ENCODE results near the gene ATN1.

DNA sequence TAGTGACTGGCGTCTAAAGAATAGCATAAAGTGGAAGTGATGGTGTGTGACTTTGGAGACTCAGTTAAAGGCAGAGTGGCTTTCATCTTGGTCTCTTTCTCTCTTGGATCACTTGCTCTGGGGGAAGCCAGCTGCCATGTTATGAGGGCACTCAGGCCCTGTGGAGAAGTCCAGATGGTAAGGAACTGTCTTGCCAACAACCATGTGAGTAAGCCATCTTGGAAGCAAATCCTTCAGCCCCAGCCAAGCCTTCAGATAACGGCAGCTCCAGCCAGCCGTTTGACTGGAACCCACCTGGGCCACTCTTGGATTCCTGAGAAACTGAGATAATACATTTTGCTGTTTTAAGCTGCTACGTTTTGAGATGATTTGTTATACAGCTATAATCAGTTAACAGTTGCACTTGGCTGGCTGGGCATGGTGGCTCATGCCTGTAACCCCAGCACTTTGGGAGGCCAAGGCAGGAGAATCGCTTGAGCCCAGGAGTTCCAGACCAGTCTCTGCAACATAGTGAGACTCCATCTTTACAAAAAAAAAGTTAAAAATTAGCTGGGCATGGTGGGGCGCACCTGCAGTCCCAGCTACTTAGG, 30.8 kb upstream of the ATN1 start:
- TF ChIP-seq, protein P1, sequence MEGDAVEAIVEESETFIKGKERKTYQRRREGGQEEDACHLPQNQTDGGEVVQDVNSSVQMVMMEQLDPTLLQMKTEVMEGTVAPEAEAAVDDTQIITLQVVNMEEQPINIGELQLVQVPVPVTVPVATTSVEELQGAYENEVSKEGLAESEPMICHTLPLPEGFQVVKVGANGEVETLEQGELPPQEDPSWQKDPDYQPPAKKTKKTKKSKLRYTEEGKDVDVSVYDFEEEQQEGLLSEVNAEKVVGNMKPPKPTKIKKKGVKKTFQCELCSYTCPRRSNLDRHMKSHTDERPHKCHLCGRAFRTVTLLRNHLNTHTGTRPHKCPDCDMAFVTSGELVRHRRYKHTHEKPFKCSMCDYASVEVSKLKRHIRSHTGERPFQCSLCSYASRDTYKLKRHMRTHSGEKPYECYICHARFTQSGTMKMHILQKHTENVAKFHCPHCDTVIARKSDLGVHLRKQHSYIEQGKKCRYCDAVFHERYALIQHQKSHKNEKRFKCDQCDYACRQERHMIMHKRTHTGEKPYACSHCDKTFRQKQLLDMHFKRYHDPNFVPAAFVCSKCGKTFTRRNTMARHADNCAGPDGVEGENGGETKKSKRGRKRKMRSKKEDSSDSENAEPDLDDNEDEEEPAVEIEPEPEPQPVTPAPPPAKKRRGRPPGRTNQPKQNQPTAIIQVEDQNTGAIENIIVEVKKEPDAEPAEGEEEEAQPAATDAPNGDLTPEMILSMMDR (IDR thresholded peaks at IDR 0.05 in 4 of 5, conservative IDR thresholded peaks at IDR 0.05 in 1 of 5), result no peak
- TF ChIP-seq POLR2A (IDR thresholded peaks at IDR 0.05), result no peak
